Glomerular visceral epithelial cell (primary cell): ENCODE results near the gene KLF6.
"Not testable (repeated sequence)": the region's sequence is repeated elsewhere in the genome, so short reads cannot be mapped to it uniquely, and the experiment has no call there.

Experiments used
- DNase-seq: peaks from one replicate; pipeline ENCODE4 v3.0.0-alpha.2; 2016; ENCODE audit errors: extremely low spot score

Gene KLF6

DNA sequence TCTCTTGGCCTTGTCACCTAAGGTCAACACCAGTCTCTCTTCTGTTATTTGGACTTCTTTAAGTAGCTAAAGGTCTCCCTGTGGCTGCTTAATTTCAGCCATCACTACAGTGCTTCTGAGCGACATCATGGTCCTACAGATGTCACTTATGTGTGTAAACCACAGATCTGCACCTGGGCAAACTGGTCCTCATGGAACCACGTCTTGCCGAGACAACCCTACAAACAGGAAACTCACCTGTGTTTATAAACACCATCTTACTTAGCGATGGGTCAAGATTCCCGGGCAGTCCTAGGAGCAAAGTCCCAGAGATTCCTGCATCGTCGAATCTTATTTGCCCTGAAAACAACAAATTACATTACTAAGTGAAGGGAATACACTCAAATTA, 27.8 kb downstream of the KLF6 start:
- no peak for DNase-seq

GRCh38 chr10:3756360-3756740, 28.7 kb downstream of the KLF6 start:
- DNase-seq = no peak

DNA sequence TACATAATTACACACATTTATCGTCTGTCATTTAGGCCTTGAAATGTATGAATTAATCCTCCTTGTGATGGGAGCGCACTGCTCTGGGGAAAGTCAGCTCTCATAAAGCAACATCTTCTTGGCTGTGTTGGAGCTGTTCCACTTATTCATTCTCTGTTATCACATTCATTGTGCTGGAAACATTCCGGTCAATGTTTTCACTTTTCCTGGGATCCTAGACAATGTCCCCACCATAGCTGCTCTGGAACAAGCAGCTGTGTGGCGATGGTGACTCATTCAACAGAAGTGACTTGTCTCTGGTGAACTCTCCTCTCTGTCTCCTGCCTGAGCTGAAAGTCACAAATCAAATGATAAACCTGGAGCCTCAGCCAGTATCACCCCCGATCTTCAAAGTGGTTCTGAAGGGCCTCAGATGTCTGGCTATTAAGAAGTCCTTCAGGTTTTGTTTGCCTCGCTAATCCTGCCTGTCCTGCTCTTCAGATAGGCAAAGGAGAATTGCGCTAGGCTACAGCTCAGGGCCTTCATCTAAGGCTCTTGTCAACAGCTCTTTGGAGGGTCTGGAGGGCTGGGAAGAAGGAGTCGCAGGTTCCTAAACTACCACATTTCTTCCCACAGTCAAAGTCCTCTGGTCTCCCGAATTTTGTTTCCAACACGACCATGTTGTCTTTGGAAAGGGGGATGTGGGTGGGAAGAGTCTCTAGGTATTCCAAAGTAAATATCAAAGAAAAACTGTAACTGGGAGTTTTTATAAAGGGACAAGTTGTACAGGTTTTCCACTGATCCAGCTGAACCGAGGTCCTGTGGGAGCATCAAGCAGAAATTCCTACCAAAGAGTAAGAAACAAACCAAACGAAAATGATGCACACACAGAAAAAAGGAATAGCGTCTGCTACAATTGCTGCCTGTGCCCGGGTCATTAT, 29.3 kb downstream of the KLF6 start:
- no peak for DNase-seq

DNA sequence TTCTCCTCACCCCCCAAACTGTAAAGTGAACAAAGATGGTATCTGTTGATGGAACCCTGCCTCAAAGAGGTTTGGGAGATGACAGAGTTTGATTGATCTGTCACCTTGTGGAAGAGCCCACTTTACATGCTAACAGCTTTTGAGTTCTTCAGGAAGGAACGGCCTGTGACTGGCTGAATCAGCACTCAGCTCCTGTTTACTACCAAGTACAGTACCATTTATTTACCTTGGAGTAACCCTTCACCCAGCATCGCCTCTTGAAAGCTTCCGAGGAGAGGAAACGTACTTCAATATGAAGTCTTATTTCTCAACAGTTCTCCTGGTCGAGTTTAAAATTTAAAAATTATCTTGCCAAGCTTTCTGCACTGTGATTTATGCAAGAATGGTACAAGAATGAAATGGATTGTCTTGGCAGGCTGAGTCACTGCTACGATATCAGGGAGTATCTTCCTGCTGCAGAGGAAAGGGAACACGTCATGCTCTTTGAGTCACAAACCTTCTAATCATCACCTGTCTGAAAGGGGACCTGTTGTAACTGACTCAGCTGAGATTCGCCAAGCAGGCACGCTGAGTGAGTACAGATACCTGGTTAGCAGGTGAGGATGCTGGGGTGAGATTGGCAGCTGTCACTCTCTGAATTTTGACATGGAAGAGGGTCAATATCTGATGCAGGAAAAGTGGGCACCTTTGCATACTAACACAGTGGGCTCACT, 30.1 kb downstream of the KLF6 start:
- DNase-seq = peak; percentile 74

DNA sequence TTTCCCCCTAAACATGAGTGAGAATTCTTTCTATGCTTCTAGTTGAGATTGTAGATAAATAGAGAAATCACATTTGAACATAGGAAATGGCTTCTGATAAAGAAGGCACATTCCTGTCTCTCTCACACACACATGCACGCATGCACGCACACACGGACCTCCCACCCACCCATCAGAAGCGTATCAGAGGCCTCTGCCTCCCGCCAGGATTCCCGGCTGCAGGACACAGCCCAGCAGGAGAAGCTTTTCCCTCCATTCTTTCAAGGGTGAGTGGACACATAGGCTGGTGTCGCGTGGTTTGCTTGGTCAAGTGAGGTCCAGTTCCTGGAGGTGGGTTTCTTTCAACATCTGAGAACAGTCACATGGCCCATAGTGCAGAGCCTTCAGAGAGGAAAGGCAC, 34.2 kb downstream of the KLF6 start:
- DNase-seq = peak; percentile 67

GRCh38 chr10:3750006-3750816, 34.8 kb downstream of the KLF6 start:
- peak; percentile 30 for DNase-seq

- DNase-seq = peak; percentile 58
Measured at GRCh38 chr10:3749600-3749999, 35.4 kb downstream of the KLF6 start.

DNA sequence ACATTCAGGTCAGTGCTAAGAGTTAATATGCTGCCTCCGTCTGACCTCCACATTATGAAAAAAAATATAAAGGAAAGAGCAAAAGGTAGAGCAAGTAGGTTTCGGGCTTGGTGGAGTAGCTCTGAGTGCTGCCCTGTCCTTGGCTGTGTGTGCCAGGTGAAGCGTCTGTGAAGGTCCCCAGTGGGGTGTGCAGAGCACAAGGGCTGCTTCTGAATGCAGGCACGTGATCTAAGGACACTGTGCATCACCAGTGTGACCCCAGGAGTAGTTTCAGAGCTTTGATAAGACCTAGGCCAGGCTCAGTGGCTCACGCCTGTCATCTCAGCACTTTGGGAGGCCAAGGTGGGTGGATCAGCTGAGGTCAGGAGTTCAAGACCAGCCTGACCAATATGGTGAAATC, 36.0 kb downstream of the KLF6 start:
- no peak for DNase-seq

- DNase-seq = peak; percentile 29
Measured at GRCh38 chr10:3748484-3748883, 36.5 kb downstream of the KLF6 start.

- DNase-seq = no peak
Measured at GRCh38 chr10:3747984-3748383, 37.0 kb downstream of the KLF6 start.

DNA sequence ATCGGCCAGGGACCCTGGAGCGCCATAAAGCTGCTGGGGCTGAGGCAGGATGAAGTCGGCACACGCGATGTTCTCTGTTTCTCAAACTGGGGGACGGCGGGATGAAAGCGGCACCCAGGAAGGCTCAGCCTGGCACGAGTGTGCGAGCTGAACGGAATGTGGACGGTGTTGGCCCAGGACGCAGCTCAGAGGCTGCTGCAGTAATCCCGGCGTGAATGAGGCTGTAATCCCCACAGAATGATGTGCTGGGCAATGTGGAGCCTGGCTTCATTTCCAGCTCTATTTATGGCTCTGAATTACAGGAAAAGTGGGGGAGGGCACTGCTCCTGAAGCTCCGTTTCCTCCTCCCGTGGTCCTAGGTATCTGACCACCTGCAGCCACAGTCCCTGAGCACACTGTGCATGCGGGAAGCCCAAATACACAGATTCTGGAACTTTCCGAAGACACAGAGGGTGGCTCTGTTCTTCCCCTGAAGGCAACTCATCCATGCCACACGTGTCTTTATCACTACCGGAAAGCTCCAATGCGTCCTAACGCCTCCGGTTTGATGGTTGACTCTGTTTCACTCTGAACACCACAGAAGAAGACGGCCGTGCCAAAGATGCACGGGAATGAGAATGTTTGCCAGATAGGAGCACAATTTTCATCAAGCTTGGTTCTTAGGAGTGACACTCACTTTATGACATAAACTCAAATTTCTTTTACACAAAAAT, 37.6 kb downstream of the KLF6 start:
- no peak for DNase-seq

GRCh38 chr10:3746634-3747033, 38.4 kb downstream of the KLF6 start:
- DNase-seq = no peak

DNA sequence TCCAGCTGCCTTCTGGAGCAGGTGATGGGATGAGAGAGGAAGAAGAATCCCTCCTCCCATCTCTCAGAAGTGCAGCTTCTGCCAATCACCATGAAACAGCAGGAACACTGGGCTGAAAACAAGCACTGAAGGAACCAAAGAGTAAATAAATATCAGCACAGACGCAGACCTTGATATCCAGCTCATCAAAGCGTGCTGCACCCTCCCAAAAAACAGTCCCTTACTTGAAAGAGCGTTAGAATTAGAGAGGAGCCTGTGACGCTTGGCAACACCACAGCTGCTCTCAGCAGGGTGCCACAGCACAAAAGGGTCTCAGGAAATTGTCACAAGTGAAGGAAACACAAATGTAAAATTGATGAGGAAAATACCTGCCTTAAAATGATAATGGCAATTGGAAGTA, 39.5 kb downstream of the KLF6 start:
- no peak for DNase-seq

GRCh38 chr10:3741688-3742461, 43.1 kb downstream of the KLF6 start:
- no peak for DNase-seq

- DNase-seq = peak; percentile 71
Measured at GRCh38 chr10:3740157-3740871, 44.7 kb downstream of the KLF6 start.

DNA sequence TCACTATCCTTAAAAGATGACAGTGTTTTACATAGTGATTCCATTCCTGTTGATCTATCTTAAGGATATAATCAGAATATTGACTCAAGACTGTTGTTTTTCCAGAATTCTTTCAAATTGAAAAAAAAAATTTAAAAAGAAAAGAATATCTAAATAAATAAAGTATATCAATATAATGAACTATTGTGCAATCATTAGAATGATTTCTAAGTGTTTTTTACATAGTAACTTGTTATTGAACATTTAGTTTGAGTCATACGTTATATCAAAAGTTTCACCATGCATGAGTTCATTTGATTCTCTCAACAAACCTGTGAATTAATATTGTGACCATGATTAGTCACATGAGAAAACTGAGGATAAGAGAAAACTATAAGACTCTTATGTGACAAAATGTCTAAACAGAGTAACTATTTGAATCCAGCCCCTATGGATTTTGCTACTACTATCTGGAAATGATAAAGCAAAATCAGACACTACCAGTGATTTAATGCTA, 46.1 kb downstream of the KLF6 start:
- no peak for DNase-seq

DNA sequence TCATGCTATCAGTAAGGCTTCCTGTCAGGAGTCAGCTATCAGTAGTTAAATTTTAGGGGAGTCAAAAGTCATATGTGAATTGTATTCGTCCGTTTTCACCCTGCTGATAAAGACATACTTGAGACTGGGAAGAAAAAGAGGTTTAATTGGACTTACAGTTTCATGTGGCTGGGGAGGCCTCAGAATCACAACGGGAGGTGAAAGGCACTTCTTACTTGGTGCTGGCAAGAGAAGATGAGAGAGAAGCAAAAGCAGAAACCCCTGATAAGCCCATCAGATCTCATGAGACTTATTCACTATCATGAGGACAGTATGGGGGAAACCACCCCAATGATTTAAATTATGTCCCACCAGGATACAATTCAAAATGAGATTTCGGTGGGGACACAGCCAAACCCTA, 47.1 kb downstream of the KLF6 start:
- DNase-seq = no peak

GRCh38 chr10:3735175-3735574, 49.8 kb downstream of the KLF6 start:
- DNase-seq = no peak

DNA sequence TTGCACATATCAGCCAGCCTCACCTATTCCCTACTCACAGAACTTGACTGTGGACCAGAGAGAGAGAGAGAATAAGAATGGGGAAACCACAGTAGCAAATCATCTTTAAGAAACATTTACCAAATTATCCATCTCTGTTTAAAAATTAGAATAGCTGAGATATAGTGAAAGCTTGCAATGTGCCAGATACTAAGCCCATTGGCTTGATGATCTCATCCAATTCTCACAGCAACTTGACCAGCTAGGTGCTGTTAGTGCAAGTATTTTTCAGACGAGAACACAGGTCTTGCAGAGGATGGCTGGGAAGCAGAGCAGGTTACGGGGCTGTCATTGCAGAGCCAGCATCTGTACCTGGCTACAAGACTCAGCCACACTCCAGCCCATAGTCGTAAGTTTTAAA, 50.9 kb downstream of the KLF6 start:
- no peak for DNase-seq

GRCh38 chr10:3732183-3732582, 52.8 kb downstream of the KLF6 start:
- not testable (repeated sequence) for DNase-seq
